HEK293 (cell line): Measurements from ENCODE around the gene ZNF524.
A peak's percentile ranks its signal among the peaks of the same experiment; 100 is the strongest.

Source experiments
- CTCF ChIP-seq: fragments of 450-650 bp; formaldehyde crosslinking; IDR thresholded peaks from 2 replicates; pipeline ENCODE4 v1.5.1; 2016; ENCODE audit warnings: missing biosample characterization, missing genetic modification characterization
- EGR2 ChIP-seq: fragments of 450-650 bp; formaldehyde crosslinking; IDR thresholded peaks from 2 replicates; pipeline ENCODE4 v1.5.1; 2016; ENCODE audit warnings: low read depth, missing biosample characterization, missing genetic modification characterization
- IKZF3 ChIP-seq: fragments of 450-650 bp; IDR thresholded peaks from 2 replicates; pipeline ENCODE4 v1.5.0; 2018; ENCODE audit warnings: missing biosample characterization, mild to moderate bottlenecking, missing genetic modification characterization, moderate library complexity
- ZBTB11 ChIP-seq: fragments of 450-650 bp; formaldehyde crosslinking; conservative IDR thresholded peaks from 2 replicates; pipeline ENCODE4 v1.5.1; 2016; ENCODE audit warnings: low read depth, missing biosample characterization, missing genetic modification characterization
- ZNF121 ChIP-seq: fragments of 450-650 bp; formaldehyde crosslinking; IDR thresholded peaks from 2 replicates; pipeline ENCODE4 v1.5.1; 2016; ENCODE audit warnings: missing biosample characterization, missing genetic modification characterization
- ZNF148 ChIP-seq: fragments of 450-650 bp; formaldehyde crosslinking; IDR thresholded peaks from 2 replicates; pipeline ENCODE4 v1.5.0; 2017; ENCODE audit warnings: missing biosample characterization, missing genetic modification characterization, borderline replicate concordance
- ZNF175 ChIP-seq: fragments of 450-650 bp; formaldehyde crosslinking; IDR thresholded peaks from 2 replicates; pipeline ENCODE4 v1.5.1; 2016; ENCODE audit warnings: missing biosample characterization, missing genetic modification characterization
- ZNF274 ChIP-seq, 2 experiments: fragments of 200-500 bp in 1 of 2; fragments of 450-650 bp in 1 of 2; sonication (Bioruptor generic) in 1 of 2; formaldehyde crosslinking in 1 of 2; IDR thresholded peaks; 2 replicates each; pipeline versions ENCODE4 v1.5.1 to v1.6.1; 2014 to 2016; ENCODE audit warnings: borderline replicate concordance in 1 of 2, inconsistent platforms in 1 of 2, low read length in 1 of 2, missing biosample characterization in 1 of 2, missing genetic modification characterization in 1 of 2
- ZNF311 ChIP-seq: fragments of 450-650 bp; formaldehyde crosslinking; IDR thresholded peaks from 2 replicates; pipeline ENCODE4 v1.5.1; 2017; ENCODE audit warnings: missing biosample characterization, missing genetic modification characterization, borderline replicate concordance
- ZNF747 ChIP-seq: fragments of 450-650 bp; formaldehyde crosslinking; IDR thresholded peaks from 2 replicates; pipeline ENCODE4 v1.5.1; 2016; ENCODE audit warnings: missing biosample characterization, missing genetic modification characterization

GRCh38 chr19:55586976-55587668 lies 13.0 kb upstream of the ZNF524 start:
- TF ChIP-seq CTCF (no peak), ZNF121 (tag by site-specific recombination) (no peak), ZNF274 (IDR thresholded peaks at IDR 0.05; ENCODE audit: low read length) (no peak), ZNF274 (tag by site-specific recombination; IDR thresholded peaks at IDR 0.05; ENCODE audit: borderline replicate concordance) (no peak), ZNF311 (tag by site-specific recombination) (no peak), EGR2 (tag by site-specific recombination) (peak; percentile 22), ZNF175 (tag by site-specific recombination) (no peak), ZBTB11 (tag by site-specific recombination) (peak; percentile 36; the same call in 1 of the 2 replicates), ZNF148 (tag by site-specific recombination) (no peak), IKZF3 (no peak), ZNF747 (tag by site-specific recombination) (no peak)
